T-helper 9 cell (primary cell): ENCODE results near the gene TALDO1.
"Not testable (repeated sequence)": the region's sequence is repeated elsewhere in the genome, so short reads cannot be mapped to it uniquely, and the experiment has no call there.

Source experiments
- DNase-seq: peaks from one replicate; pipeline ENCODE4 v3.0.0-alpha.2; 2020

The TALDO1 gene

GRCh38 chr11:737899-738298, 9.4 kb upstream of the TALDO1 start:
- DNase-seq, result not testable (repeated sequence)

- DNase-seq, result no peak
Observed at GRCh38 chr11:742156-742546, 5.1 kb upstream of the TALDO1 start.

DNA sequence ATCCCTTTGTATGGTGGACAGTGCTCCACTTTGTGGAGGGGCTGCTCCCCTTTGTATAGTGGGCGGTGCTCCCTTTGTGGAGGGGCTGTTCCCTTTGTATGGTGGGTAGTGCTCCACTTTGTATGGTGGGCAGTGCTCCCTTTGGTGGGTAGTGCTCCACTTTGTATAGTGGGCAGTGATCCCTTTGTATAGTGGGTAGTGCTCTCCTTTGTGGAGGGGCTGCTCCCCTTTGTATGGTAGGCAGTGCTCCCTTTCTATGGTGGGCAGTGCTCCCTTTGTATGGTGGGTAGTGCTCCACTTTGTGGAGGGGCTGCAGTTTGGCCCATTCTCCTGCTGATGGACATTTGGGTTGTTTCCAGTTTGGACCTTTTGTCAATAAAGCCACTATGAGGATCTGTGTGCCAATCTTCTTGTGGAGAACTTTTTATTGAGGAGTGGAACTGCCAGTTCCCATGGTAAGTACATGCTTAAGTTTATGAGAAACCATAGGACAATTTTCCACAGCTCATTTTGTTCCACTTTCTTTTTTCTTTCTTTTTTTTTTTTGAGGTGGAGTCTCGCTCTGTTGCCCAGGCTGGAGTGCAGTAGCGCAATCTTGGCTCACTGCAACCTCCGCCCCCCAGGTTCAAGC, 4.6 kb upstream of the TALDO1 start:
- no peak for DNase-seq

- no peak for DNase-seq
Observed at GRCh38 chr11:745428-745827, 1.8 kb upstream of the TALDO1 start.

DNA sequence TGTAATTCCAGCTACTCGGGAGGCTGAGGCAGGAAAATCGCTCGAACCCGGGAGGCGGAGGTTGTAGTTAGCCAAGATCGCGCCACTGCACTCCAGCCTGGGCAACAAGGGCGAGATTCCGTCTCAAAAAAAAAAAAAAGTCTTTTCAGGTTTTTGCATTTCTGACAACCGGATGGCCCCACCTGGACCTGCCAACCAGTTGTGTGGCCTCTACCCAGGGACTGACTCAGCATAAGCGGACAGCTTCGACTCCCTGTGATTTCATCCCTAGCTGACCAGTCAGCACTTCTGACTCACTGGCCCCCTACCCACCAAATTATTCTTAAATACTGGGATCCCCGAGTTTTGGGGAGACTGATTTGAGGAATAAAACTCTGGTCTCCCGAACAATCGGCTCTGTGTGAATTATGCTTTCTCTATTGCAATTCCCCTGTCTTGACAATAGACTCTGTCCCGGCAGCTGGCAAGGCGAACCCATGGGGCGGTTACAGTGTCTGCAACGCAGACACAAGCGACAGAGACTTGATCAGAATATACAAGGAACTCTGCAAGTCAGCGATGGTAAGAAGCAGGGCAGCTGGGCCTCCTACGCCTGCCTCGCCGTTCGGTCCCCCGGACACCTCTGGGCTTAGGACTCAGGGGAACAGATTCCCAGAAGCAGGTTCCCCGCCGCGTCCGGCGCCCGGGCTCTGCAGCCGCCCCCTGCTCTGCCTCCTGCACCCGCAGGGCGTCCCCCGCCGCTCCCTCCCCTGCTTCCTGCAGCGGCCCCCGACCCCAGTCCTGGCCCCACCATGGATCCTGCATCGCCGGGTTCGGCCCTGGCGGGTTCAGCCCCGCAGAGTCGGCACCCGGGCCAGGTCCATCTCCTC, 741 bp upstream of the TALDO1 start:
- no peak for DNase-seq

- no peak for DNase-seq
Observed at GRCh38 chr11:748007-748359, 719 bp downstream of the TALDO1 start.

DNA sequence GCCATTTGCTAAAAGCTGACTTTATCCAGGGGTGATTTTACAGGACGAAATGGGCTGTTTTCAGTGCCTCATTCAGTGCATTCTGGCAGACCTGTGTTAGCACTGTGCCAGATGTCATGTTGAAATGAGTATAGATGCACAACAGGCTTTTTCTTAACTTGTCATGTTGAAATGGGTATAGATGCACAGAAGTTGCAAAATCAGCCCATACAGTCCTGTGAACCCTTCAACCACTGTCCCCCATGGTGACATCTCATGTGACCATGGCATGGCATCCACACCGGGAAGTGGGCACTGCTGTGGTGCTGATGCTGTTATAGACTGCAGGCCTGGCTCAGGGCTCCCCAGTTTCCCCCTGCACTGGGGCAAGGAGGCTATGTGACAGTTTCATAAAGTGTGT, 2.5 kb downstream of the TALDO1 start:
- DNase-seq, result no peak

GRCh38 chr11:760236-760635, 13.0 kb downstream of the TALDO1 start:
- no peak for DNase-seq

DNA sequence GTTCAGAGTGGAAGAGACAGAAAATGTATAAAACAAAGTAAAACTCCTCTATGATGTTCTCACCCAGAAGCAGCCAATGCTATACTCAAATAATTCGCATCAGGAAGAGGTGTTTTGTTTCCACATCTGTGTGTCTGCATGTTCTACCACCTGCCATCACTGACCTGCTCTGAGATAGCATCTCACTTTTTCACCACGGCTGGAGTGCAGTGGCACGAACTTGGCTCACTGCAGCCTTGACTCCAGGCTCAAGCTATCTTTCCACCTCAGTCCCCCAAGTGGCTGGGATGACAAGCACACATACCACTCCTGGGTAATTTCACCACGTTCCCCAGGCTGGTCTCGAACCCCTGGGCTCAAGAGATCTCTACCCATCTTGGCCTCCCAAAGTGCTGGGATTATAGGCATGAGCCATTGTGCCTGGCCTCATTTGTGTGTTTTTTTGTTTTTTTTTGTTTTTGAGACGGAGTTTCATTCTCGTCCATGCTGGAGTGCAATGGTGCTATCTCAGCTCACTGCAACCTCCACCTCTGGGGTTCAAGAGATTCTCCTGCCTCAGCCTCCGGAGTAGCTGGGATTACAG, 14.4 kb downstream of the TALDO1 start:
- DNase-seq, result no peak

DNA sequence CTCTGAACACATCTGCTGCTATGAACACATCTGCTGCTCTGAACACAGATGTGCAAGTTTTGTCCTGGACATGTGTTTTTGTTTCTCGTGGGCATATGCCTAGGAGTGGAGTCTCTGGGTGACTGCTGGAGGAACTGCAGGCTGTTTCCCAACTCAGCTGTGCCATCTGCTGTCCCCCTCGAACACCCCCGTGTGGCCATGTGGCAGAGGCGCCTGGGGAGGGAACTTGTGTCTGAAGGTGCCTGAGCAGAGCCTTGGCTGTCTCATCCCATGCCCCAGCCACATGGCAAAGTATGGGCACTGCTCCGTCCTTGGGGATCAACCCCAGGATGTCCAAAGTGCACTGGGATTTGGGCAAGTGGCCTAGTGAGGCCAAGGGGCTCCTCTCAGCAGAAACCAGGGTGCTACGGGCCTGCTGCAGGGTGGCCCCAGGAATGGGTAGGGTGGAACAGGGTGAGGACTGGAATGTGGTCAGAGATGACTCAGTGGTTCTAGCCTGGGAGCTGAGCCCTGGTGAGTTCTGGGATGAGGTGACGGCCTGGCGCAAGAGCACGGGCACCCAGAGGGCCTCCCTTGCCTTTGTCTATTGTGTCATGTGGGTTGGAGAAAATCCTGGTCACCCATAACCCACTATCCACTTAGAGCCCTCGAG, 15.3 kb downstream of the TALDO1 start:
- DNase-seq, result no peak

- no peak for DNase-seq
Observed at GRCh38 chr11:763073-763463, 15.8 kb downstream of the TALDO1 start.

- no peak for DNase-seq
Observed at GRCh38 chr11:763549-764321, 16.5 kb downstream of the TALDO1 start.

- no peak for DNase-seq
Observed at GRCh38 chr11:764322-765024, 17.2 kb downstream of the TALDO1 start.

- DNase-seq, result peak; percentile 55
Observed at GRCh38 chr11:765025-765801, 17.9 kb downstream of the TALDO1 start.

- no peak for DNase-seq
Observed at GRCh38 chr11:765802-766091, 18.5 kb downstream of the TALDO1 start.

DNA sequence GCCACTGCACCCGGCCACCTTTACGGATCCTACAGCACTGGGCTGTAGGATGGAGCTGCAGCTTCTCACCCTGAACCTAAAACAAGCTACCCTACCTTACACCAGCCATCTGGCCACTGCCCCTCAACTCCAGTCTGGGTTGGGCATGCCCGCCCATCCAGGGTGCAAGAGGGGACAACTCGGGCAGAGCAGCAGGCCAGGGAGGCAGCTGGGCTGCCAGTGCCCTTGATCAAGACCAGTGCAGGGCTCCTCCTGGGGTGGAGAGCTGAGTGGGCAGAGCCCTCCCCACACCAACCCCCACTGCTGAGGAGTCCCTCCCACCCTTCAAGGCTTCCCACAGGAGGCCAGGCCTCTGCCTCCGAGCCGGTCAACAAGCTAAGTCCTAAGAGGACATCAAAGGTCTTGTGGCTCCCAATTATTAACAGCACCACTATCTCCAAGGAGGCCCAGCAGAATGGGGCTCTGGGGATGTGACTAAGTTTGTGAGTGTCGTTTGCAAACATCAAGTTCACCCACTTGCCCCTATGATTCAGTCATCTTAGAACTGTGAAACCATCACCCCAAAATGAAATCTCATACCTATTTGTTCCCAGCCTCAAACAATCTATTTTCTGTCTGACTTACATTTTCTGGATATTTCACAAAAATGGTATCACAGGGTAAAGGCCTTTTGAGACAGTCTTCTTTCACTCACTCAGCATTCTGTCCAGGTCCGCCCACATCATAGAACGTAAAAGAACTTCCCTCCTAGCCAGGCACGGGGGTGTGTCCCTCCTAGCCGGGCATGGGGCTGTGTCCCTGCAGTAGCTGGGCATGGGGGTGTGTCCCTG, 19.1 kb downstream of the TALDO1 start:
- DNase-seq, result no peak

DNA sequence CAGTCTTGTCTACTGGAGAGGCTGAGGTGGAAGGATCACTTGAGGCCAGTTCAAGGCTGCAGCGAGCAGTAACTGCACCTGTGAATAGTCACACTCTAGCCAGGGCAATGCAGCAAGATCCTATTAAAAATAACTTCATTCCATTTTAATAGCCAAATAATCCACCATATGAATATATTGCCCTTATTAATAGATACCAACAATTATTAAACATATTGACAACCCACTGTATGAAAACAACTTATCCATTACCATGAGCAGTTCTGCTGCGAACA, 19.6 kb downstream of the TALDO1 start:
- DNase-seq, result no peak

- no peak for DNase-seq
Observed at GRCh38 chr11:767238-767637, 20.0 kb downstream of the TALDO1 start.

DNA sequence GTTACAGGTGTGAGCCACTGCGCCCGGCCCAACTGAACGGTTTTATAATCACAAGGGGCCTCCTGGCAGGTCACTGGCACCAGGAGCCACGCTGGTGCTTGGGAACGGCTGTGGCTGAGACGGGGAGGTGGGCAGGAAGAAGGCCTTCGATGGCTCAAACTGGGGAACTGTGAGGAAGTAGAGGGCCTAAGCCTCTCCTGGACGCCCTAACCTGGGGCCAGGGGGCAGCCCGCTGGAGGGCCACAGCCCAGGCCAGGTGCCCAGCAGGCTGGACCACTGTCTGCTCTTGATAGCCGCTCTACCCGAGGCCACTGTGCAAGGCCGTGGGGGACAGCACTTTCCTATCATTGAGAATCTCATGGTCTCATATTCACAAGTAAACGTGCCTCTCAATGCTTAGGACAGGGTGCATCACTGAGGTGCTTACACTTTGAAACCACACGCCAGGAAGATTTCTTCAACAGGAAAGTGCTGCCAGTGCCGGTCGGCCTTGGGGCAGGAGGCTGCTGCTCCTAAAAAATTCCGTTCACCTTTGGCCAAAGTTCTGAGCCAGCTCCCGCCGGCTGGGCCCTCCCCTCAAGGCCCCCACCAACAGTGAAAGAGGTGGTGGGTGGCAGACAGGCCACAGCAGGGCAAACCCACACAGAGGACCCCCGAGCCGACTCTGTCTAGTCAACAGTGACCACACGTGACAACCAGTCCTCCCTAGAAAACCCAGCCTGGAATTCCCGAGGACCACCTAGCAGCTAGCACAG, 22.8 kb downstream of the TALDO1 start:
- DNase-seq, result no peak
